Parathyroid adenoma (tissue), 2 donors: Measurements from ENCODE around the gene CNTNAP2.

Experiments used
- H2AFZ ChIP-seq: fragments of 300-600 bp; sonication (generic); one replicate; pipeline ENCODE4 v1.7.0; 2017; ENCODE audit warnings: antibody characterized with exemption, mild to moderate bottlenecking
- H3K27ac ChIP-seq: fragments of 300-600 bp; sonication (generic); one replicate; pipeline ENCODE4 v1.7.0; 2017
- H3K27me3 ChIP-seq: fragments of 300-600 bp; sonication (generic); one replicate; pipeline ENCODE4 v1.7.0; 2017; ENCODE audit warnings: low read length; ENCODE audit not compliant: control insufficient read depth, insufficient read depth
- H3K36me3 ChIP-seq: fragments of 300-600 bp; sonication (generic); one replicate; pipeline ENCODE4 v1.7.0; 2017; ENCODE audit warnings: low read length; ENCODE audit not compliant: control insufficient read depth, insufficient read depth
- H3K4me1 ChIP-seq: fragments of 300-600 bp; sonication (generic); one replicate; pipeline ENCODE4 v1.7.0; 2017; ENCODE audit warnings: control low read depth
- H3K4me2 ChIP-seq: fragments of 300-600 bp; sonication (generic); one replicate; pipeline ENCODE4 v1.7.0; 2017; ENCODE audit warnings: low read length
- H3K4me3 ChIP-seq: fragments of 300-600 bp; sonication (generic); one replicate; pipeline ENCODE4 v1.7.0; 2017; ENCODE audit warnings: low read depth, low read length
- H3K79me2 ChIP-seq: fragments of 300-600 bp; sonication (generic); one replicate; pipeline ENCODE4 v1.7.0; 2017; ENCODE audit warnings: control low read depth
- H3K9ac ChIP-seq: fragments of 300-600 bp; sonication (generic); one replicate; pipeline ENCODE4 v1.7.0; 2017; ENCODE audit warnings: mild to moderate bottlenecking
- H3K9me3 ChIP-seq: fragments of 300-600 bp; sonication (generic); one replicate; pipeline ENCODE4 v1.7.0; 2017; ENCODE audit warnings: low read length; ENCODE audit not compliant: control insufficient read depth
- CTCF ChIP-seq: fragments of 300-600 bp; sonication (generic); IDR thresholded peaks from one replicate; pipeline ENCODE4 v1.7.0; 2017; ENCODE audit warnings: antibody characterized with exemption, mild to moderate bottlenecking
- donor health status: primary hyperparathyroidism.

Gene CNTNAP2

GRCh38 chr7:147207988-147208387 is 1091.4 kb downstream of the CNTNAP2 start:
- no peak overlapping the region for H3K4me2 ChIP-seq
- no peak for TF ChIP-seq CTCF
- no peak overlapping the region for H3K27ac ChIP-seq
- no peaks in the 10 kb centered on the region for H3K36me3 ChIP-seq
- H3K9ac ChIP-seq = no peak overlapping the region
- H3K79me2 ChIP-seq = no peaks in the 10 kb centered on the region
- no peaks in the 10 kb centered on the region for H3K27me3 ChIP-seq
- H3K9me3 ChIP-seq = peaks cover 5% of the 10 kb centered on the region
- H3K4me1 ChIP-seq = no peaks in the 10 kb centered on the region
- H2AFZ ChIP-seq = no peak overlapping the region
- no peak overlapping the region for H3K4me3 ChIP-seq

GRCh38 chr7:147231275-147231674 is 1114.7 kb downstream of the CNTNAP2 start:
- no peak overlapping the region for H3K9ac ChIP-seq
- H3K27me3 ChIP-seq = no peaks in the 10 kb centered on the region
- H3K79me2 ChIP-seq = no peaks in the 10 kb centered on the region
- H3K36me3 ChIP-seq = no peaks in the 10 kb centered on the region
- H2AFZ ChIP-seq = no peak overlapping the region
- H3K4me2 ChIP-seq = no peak overlapping the region
- no peak overlapping the region for H3K27ac ChIP-seq
- TF ChIP-seq CTCF = no peak
- H3K4me1 ChIP-seq = no peaks in the 10 kb centered on the region
- no peaks in the 10 kb centered on the region for H3K9me3 ChIP-seq
- H3K4me3 ChIP-seq = no peak overlapping the region

GRCh38 chr7:147235645-147236382 is 1119.2 kb downstream of the CNTNAP2 start:
- H2AFZ ChIP-seq = no peak overlapping the region

GRCh38 chr7:147240468-147240867 is 1123.9 kb downstream of the CNTNAP2 start:
- H3K4me3 ChIP-seq = no peak overlapping the region
- no peak overlapping the region for H3K4me2 ChIP-seq
- H2AFZ ChIP-seq = no peak overlapping the region
- H3K79me2 ChIP-seq = no peaks in the 10 kb centered on the region
- no peak overlapping the region for H3K9ac ChIP-seq
- H3K27ac ChIP-seq = no peak overlapping the region
- H3K36me3 ChIP-seq = no peaks in the 10 kb centered on the region
- H3K9me3 ChIP-seq = no peaks in the 10 kb centered on the region
- TF ChIP-seq CTCF = no peak
- H3K4me1 ChIP-seq = no peaks in the 10 kb centered on the region
- H3K27me3 ChIP-seq = no peaks in the 10 kb centered on the region

More at GRCh38 chr7:147235645-147236382, 1119.2 kb downstream of the CNTNAP2 start:
- no peaks in the 10 kb centered on the region for H3K4me1 ChIP-seq
- H3K27me3 ChIP-seq = no peaks in the 10 kb centered on the region
- H3K9ac ChIP-seq = no peak overlapping the region
- no peaks in the 10 kb centered on the region for H3K79me2 ChIP-seq
- no peak overlapping the region for H3K4me2 ChIP-seq
- no peaks in the 10 kb centered on the region for H3K36me3 ChIP-seq
- no peak overlapping the region for H3K4me3 ChIP-seq
- no peak for TF ChIP-seq CTCF
- no peaks in the 10 kb centered on the region for H3K9me3 ChIP-seq
- H3K27ac ChIP-seq = no peak overlapping the region

- H3K9me3 ChIP-seq = no peaks in the 10 kb centered on the region
- no peak overlapping the region for H3K27ac ChIP-seq
- no peaks in the 10 kb centered on the region for H3K4me1 ChIP-seq
- H3K9ac ChIP-seq = no peak overlapping the region
- H3K4me2 ChIP-seq = no peak overlapping the region
- no peak for TF ChIP-seq CTCF
- H3K79me2 ChIP-seq = no peaks in the 10 kb centered on the region
- no peak overlapping the region for H2AFZ ChIP-seq
- no peaks in the 10 kb centered on the region for H3K27me3 ChIP-seq
- H3K4me3 ChIP-seq = no peak overlapping the region
- H3K36me3 ChIP-seq = no peaks in the 10 kb centered on the region
These were observed 1128.7 kb downstream of the CNTNAP2 start for GRCh38 chr7:147245274-147245673.
